Measurements from ENCODE around the gene NAXE. TPM values are rescaled to one million over a fixed set of nuclear protein-coding genes. Genes with fewer than 3 reads are reported as not detected.

Gene NAXE
- total and polyA plus RNA-seq, 2 of the 13 experiments (the other 11 are each of a cell fraction or from before 2014, with no cell fraction given): 39.4 to 59.4 TPM

DNA sequence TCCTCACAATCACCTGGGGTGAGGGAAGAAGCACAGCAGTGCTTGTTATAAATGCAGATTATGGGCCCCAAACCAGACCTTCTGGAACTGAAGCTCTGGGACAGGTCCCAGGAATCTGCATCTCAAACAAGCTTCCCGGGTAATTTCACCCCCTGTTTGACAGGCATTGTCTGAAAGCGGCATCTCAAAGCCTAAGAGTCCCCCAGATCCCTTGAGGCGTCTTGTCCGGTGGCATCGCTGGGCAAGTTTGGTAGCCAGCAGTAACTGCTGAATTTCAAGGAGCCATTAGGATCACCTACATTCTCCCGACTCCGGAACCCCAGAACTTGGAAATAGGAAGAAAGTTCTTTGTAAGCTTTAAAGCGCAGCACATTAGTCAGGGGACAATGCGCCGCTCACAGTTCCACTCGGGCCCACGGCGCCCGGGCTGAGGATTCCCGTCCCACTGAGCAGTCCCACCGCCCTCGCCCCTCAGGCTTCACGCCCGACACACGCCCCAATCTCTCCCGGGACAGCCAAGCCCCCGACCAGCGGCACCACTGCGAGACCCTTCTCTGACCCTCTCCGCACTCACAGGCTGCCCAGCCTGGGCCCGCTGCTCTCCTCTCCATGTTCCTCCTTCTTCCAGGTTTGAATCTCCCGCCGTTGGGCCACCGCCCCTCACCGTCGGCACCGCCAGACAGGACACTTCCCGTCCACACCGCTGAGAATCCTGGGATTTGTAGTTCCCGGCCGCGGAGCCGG is 19.5 kb upstream of the NAXE start, which contains the start of gene IQGAP3 (continued):
- TF ChIP-seq ZNF446 (CRISPR knock-in tag; IDR thresholded peaks at IDR 0.05) (no peak; the same call in 1 of the 2 replicates), ZNF460 (CRISPR knock-in tag; IDR thresholded peaks at IDR 0.05; ENCODE audit: borderline replicate concordance) (no peak), ZNF557 (CRISPR knock-in tag; IDR thresholded peaks at IDR 0.05) (no peak), RARA (CRISPR knock-in tag; IDR thresholded peaks at IDR 0.05) (no peak), CENPX (CRISPR knock-in tag; IDR thresholded peaks at IDR 0.05) (no peak), MYC (CRISPR knock-in tag; IDR thresholded peaks at IDR 0.05; ENCODE audit: borderline replicate concordance) (peak; percentile 45), ZNF253 (CRISPR knock-in tag; IDR thresholded peaks at IDR 0.05; ENCODE audit: borderline replicate concordance) (no peak), ZNF382 (CRISPR knock-in tag; IDR thresholded peaks at IDR 0.05; ENCODE audit: borderline replicate concordance) (no peak), ZNF20 (CRISPR knock-in tag; IDR thresholded peaks at IDR 0.05) (no peak), DNMT1 (CRISPR knock-in tag; IDR thresholded peaks at IDR 0.05) (no peak), ZMYM3 (CRISPR knock-in tag; IDR thresholded peaks at IDR 0.05) (no peak), ZMYM4 (CRISPR knock-in tag; IDR thresholded peaks at IDR 0.05) (no peak), FOXP1 (IDR thresholded peaks at IDR 0.05) (no peak), FOXP1 (CRISPR knock-in tag; IDR thresholded peaks at IDR 0.05) (no peak), GATAD2A (CRISPR knock-in tag; IDR thresholded peaks at IDR 0.05) (no peak), KDM4B (CRISPR knock-in tag; IDR thresholded peaks at IDR 0.05) (no peak)
- TF ChIP-seq, protein P1, sequence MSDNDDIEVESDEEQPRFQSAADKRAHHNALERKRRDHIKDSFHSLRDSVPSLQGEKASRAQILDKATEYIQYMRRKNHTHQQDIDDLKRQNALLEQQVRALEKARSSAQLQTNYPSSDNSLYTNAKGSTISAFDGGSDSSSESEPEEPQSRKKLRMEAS (IDR thresholded peaks at IDR 0.05): peak; percentile 79
- TF ChIP-seq, protein P2, sequence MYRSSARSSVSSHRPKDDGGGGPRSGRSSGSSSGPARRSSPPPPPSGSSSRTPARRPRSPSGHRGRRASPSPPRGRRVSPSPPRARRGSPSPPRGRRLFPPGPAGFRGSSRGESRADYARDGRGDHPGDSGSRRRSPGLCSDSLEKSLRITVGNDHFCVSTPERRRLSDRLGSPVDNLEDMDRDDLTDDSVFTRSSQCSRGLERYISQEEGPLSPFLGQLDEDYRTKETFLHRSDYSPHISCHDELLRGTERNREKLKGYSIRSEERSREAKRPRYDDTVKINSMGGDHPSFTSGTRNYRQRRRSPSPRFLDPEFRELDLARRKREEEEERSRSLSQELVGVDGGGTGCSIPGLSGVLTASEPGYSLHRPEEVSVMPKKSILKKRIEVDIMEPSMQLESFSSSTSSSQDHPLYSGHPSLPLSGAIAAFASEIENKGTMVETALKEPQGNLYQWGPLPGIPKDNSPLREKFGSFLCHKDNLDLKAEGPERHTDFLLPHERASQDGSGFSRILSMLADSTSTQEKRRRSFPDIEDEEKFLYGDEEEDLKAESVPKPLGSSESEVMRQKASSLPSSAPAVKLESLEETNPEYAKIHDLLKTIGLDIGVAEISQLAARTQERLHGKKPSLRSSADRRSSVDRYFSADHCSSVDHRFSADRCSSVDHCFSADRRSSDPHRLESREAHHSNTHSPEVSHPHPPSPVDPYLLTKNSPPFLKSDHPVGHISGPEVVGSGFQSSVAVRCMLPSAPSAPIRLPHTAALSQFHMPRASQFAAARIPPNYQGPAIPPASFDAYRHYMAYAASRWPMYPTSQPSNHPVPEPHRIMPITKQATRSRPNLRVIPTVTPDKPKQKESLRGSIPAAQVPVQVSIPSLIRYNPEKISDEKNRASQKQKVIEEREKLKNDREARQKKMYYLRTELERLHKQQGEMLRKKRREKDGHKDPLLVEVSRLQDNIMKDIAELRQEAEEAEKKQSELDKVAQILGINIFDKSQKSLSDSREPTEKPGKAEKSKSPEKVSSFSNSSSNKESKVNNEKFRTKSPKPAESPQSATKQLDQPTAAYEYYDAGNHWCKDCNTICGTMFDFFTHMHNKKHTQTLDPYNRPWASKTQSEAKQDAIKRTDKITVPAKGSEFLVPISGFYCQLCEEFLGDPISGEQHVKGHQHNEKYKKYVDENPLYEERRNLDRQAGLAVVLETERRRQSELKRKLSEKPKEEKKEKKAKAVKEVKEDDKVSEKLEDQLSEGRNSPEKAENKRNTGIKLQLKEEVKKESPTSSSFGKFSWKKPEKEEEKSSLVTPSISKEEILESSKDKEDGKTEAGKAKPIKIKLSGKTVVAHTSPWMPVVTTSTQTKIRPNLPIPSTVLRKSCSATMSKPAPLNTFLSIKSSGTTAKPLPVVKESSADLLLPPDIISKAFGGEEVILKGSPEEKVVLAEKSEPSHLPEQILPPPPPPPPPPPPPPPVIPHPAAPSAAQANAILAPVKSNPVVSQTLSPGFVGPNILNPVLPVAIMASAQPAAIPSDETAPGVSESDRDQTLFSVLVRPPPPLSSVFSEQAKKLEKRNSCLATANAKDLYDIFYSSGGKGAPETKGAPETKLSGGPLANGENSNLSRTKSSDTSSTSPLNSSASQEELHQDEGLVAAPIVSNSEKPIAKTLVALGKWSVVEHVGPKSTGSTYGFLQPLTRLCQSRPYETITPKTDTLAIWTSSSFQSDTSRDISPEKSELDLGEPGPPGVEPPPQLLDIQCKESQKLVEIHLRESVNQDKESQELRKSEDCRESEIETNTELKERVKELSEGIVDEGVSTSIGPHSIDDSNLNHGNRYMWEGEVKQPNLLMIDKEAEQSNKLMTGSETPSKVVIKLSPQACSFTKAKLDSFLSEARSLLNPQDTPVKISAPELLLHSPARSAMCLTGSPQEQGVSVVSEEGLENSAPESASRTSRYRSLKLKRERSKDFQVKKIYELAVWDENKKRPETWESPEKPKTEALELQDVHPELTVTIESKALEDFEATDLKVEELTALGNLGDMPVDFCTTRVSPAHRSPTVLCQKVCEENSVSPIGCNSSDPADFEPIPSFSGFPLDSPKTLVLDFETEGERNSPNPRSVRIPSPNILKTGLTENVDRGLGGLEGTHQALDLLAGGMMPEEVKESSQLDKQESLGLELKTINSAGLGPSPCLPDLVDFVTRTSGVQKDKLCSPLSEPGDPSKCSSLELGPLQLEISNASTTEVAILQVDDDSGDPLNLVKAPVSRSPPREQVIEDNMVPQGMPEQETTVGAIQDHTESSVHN (CRISPR knock-in tag; IDR thresholded peaks at IDR 0.05): no peak
- TF ChIP-seq, protein P3, sequence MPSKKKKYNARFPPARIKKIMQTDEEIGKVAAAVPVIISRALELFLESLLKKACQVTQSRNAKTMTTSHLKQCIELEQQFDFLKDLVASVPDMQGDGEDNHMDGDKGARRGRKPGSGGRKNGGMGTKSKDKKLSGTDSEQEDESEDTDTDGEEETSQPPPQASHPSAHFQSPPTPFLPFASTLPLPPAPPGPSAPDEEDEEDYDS (CRISPR knock-in tag; IDR thresholded peaks at IDR 0.05): no peak
- TF ChIP-seq, protein P4, sequence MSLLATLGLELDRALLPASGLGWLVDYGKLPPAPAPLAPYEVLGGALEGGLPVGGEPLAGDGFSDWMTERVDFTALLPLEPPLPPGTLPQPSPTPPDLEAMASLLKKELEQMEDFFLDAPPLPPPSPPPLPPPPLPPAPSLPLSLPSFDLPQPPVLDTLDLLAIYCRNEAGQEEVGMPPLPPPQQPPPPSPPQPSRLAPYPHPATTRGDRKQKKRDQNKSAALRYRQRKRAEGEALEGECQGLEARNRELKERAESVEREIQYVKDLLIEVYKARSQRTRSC (CRISPR knock-in tag; IDR thresholded peaks at IDR 0.05; ENCODE audit: low read depth): no peak
- TF ChIP-seq, protein P5, sequence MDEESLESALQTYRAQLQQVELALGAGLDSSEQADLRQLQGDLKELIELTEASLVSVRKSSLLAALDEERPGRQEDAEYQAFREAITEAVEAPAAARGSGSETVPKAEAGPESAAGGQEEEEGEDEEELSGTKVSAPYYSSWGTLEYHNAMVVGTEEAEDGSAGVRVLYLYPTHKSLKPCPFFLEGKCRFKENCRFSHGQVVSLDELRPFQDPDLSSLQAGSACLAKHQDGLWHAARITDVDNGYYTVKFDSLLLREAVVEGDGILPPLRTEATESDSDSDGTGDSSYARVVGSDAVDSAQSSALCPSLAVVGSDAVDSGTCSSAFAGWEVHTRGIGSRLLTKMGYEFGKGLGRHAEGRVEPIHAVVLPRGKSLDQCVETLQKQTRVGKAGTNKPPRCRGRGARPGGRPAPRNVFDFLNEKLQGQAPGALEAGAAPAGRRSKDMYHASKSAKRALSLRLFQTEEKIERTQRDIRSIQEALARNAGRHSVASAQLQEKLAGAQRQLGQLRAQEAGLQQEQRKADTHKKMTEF (CRISPR knock-in tag; IDR thresholded peaks at IDR 0.05): peak; percentile 44; the same call in 1 of the 2 replicates

Measured in HepG2 (cell line).